Heart left ventricle (tissue), 13 donors: ENCODE measurements around the gene METTL9.

Experiments used
- CTCF ChIP-seq, 12 donors: fragments of 200-600 bp; sonication (generic) in 4 of 12; IDR thresholded peaks; one replicate each; pipeline versions ENCODE4 v1.5.0 to v1.8.0; 2018 to 2022; ENCODE audit warnings: antibody characterized with exemption in 12 of 12, mild to moderate bottlenecking in 5 of 12
- POLR2A ChIP-seq, 2 donors: fragments of 450-650 bp; IDR thresholded peaks; one replicate each; pipeline ENCODE4 v1.6.1; 2017; ENCODE audit warnings: antibody characterized with exemption in 2 of 2, mild to moderate bottlenecking in 2 of 2, moderate library complexity in 2 of 2
- donor health status: ischemic (EF 13 %, LVEDD 7.1; RV severe dilation, severe dysfunction).
- donor health status: DM: no; HTN: yes; CAD: no.
- donor health status: DM: no; HTN: no; CAD: no.
- donor health status: ischemic (EF 25% LVEDD 6.9; RV normal size, moderate dysfunction).
- donor health status: ischemic (EF 25% LVEDD 5.7; RV mildly dilated, moderate dysfunction).
- donor health status: ischemic (EF 35%, LVEDD 5.7; RV mildly dilated, moderate dysfunction).
- donor health status: nonischemic (EF 11% LVEDD 7.7; RV severe dilation, severe dysfunction).
- donor health status: DM: yes; HTN: yes; CAD: no.
- donor health status: PGD.
- donor health status: ischemic (EF 29% LVEDD 5.4; RV normal size, mild dysfunction).
- donor health status: nonischemic (EF 23%, LVEDD 6.1; RV moderate dilation, normal function).

GRCh38 chr16:21598206-21598605 is 1.2 kb upstream of the METTL9 start:
- TF ChIP-seq CTCF (IDR thresholded peaks at IDR 0.05), result no peak
- no peak for TF ChIP-seq POLR2A (IDR thresholded peaks at IDR 0.05)
